ENCODE data around the gene RILPL1.
"Not testable (repeated sequence)": the region's sequence is repeated elsewhere in the genome, so short reads cannot be mapped to it uniquely, and the experiment has no call there.

The RILPL1 gene

GRCh38 chr12:123516216-123516780, 17.2 kb downstream of the RILPL1 start:
- DNase-seq (ENCODE audit: insufficient read length, low spot score) (no peak), FAIRE-seq (no peak)
- TF ChIP-seq TAF1 (IDR thresholded peaks at IDR 0.05; ENCODE audit: low read depth, low read length) (no peak), POU2F2 (IDR thresholded peaks at IDR 0.05; ENCODE audit: low read depth, low read length) (no peak), POLR2AphosphoS5 (IDR thresholded peaks at IDR 0.05; ENCODE audit: low read depth, low read length) (no peak), POLR2A (IDR thresholded peaks at IDR 0.05; ENCODE audit: low read depth, low read length) (no peak), PAX5 (IDR thresholded peaks at IDR 0.05; ENCODE audit: insufficient read depth, low read length, severe bottlenecking) (no peak), SPI1 (IDR thresholded peaks at IDR 0.05; ENCODE audit: low read depth, low read length) (no peak)

GRCh38 chr12:123514582-123515221, 18.8 kb downstream of the RILPL1 start:
- FAIRE-seq = not testable (repeated sequence)

GRCh38 chr12:123513805-123514204, 19.7 kb downstream of the RILPL1 start:
- no peak for FAIRE-seq
- TF ChIP-seq POU2F2 (IDR thresholded peaks at IDR 0.05; ENCODE audit: low read depth, low read length) (no peak), POLR2AphosphoS5 (IDR thresholded peaks at IDR 0.05; ENCODE audit: low read depth, low read length) (no peak), POLR2A (IDR thresholded peaks at IDR 0.05; ENCODE audit: low read depth, low read length) (no peak), SPI1 (IDR thresholded peaks at IDR 0.05; ENCODE audit: low read depth, low read length) (no peak), TAF1 (IDR thresholded peaks at IDR 0.05; ENCODE audit: low read depth, low read length) (no peak), PAX5 (IDR thresholded peaks at IDR 0.05; ENCODE audit: insufficient read depth, low read length, severe bottlenecking) (no peak)
- DNase-seq (ENCODE audit: insufficient read length, low spot score) = no peak

More at GRCh38 chr12:123514582-123515221, 18.8 kb downstream of the RILPL1 start:
- DNase-seq (ENCODE audit: insufficient read length, low spot score) = not testable (repeated sequence)

- TF ChIP-seq POLR2A (IDR thresholded peaks at IDR 0.05; ENCODE audit: low read depth, low read length) = no peak
- TF ChIP-seq POLR2AphosphoS5 (IDR thresholded peaks at IDR 0.05; ENCODE audit: low read depth, low read length) = no peak
- TF ChIP-seq POU2F2 (IDR thresholded peaks at IDR 0.05; ENCODE audit: low read depth, low read length) = no peak
- no peak for TF ChIP-seq PAX5 (IDR thresholded peaks at IDR 0.05; ENCODE audit: insufficient read depth, low read length, severe bottlenecking)
- TF ChIP-seq TAF1 (IDR thresholded peaks at IDR 0.05; ENCODE audit: low read depth, low read length) = no peak
- no peak for TF ChIP-seq SPI1 (IDR thresholded peaks at IDR 0.05; ENCODE audit: low read depth, low read length)
- FAIRE-seq = peak; percentile 80
- DNase-seq (ENCODE audit: insufficient read length, low spot score) = no peak
These were observed 20.5 kb downstream of the RILPL1 start for GRCh38 chr12:123512838-123513665.

- FAIRE-seq = no peak
- TF ChIP-seq POU2F2 (IDR thresholded peaks at IDR 0.05; ENCODE audit: low read depth, low read length) = no peak
- no peak for TF ChIP-seq SPI1 (IDR thresholded peaks at IDR 0.05; ENCODE audit: low read depth, low read length)
- TF ChIP-seq TAF1 (IDR thresholded peaks at IDR 0.05; ENCODE audit: low read depth, low read length) = no peak
- no peak for TF ChIP-seq POLR2AphosphoS5 (IDR thresholded peaks at IDR 0.05; ENCODE audit: low read depth, low read length)
- no peak for TF ChIP-seq POLR2A (IDR thresholded peaks at IDR 0.05; ENCODE audit: low read depth, low read length)
- no peak for TF ChIP-seq PAX5 (IDR thresholded peaks at IDR 0.05; ENCODE audit: insufficient read depth, low read length, severe bottlenecking)
- DNase-seq (ENCODE audit: insufficient read length, low spot score) = no peak
These were observed 26.7 kb downstream of the RILPL1 start for GRCh38 chr12:123506843-123507236.

- TF ChIP-seq POLR2AphosphoS5 (IDR thresholded peaks at IDR 0.05; ENCODE audit: low read depth, low read length) = no peak
- TF ChIP-seq PAX5 (IDR thresholded peaks at IDR 0.05; ENCODE audit: insufficient read depth, low read length, severe bottlenecking) = no peak
- TF ChIP-seq POU2F2 (IDR thresholded peaks at IDR 0.05; ENCODE audit: low read depth, low read length) = no peak
- no peak for TF ChIP-seq POLR2A (IDR thresholded peaks at IDR 0.05; ENCODE audit: low read depth, low read length)
- no peak for TF ChIP-seq TAF1 (IDR thresholded peaks at IDR 0.05; ENCODE audit: low read depth, low read length)
- no peak for TF ChIP-seq SPI1 (IDR thresholded peaks at IDR 0.05; ENCODE audit: low read depth, low read length)
- no peak for FAIRE-seq
- DNase-seq (ENCODE audit: insufficient read length, low spot score) = no peak
These were observed 27.3 kb downstream of the RILPL1 start for GRCh38 chr12:123506059-123506842.

GRCh38 chr12:123502163-123502704, 31.3 kb downstream of the RILPL1 start:
- DNase-seq (ENCODE audit: insufficient read length, low spot score) (no peak), FAIRE-seq (no peak)
- TF ChIP-seq POLR2A (IDR thresholded peaks at IDR 0.05; ENCODE audit: low read depth, low read length) = no peak
- TF ChIP-seq POLR2AphosphoS5 (IDR thresholded peaks at IDR 0.05; ENCODE audit: low read depth, low read length) = no peak
- TF ChIP-seq TAF1 (IDR thresholded peaks at IDR 0.05; ENCODE audit: low read depth, low read length) = no peak
- no peak for TF ChIP-seq PAX5 (IDR thresholded peaks at IDR 0.05; ENCODE audit: insufficient read depth, low read length, severe bottlenecking)
- no peak for TF ChIP-seq POU2F2 (IDR thresholded peaks at IDR 0.05; ENCODE audit: low read depth, low read length)
- TF ChIP-seq SPI1 (IDR thresholded peaks at IDR 0.05; ENCODE audit: low read depth, low read length) = no peak

- no peak for TF ChIP-seq POLR2A (IDR thresholded peaks at IDR 0.05; ENCODE audit: low read depth, low read length)
- no peak for TF ChIP-seq SPI1 (IDR thresholded peaks at IDR 0.05; ENCODE audit: low read depth, low read length)
- no peak for TF ChIP-seq POU2F2 (IDR thresholded peaks at IDR 0.05; ENCODE audit: low read depth, low read length)
- no peak for TF ChIP-seq POLR2AphosphoS5 (IDR thresholded peaks at IDR 0.05; ENCODE audit: low read depth, low read length)
- FAIRE-seq (no peak), DNase-seq (ENCODE audit: insufficient read length, low spot score) (no peak)
These were observed 34.2 kb downstream of the RILPL1 start for GRCh38 chr12:123499332-123499731.
